ENCODE data around the gene AOX1.

The AOX1 gene

DNA sequence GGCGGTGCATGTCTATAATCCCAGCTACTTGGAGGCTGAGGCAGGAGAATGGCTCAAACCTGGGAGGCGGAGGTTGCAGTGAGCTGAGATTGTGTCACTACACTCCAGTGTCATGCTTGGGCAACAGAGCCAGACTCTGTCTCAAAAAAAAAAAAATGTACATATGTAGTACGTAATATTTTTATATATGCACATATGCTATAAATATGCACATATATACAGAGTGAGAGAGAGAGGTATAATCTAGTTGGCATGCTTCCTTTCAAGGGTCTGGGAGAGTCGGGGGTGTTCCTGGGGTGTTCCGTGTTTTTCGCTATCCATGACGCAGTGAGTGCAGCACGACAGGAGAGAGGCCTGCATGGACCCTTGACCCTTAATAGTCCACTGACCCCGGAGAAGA is 83.5 kb downstream of the AOX1 start:
- Histone ChIP-seq H3K9me3 (ENCODE audit: insufficient read depth, low read length, severe bottlenecking) (no peaks in the 10 kb centered on the region), H3K27me3 (ENCODE audit: insufficient read depth, low read length, poor library complexity) (peaks cover 9% of the 10 kb centered on the region), H3K4me1 (ENCODE audit: insufficient read depth, low read length) (no peaks in the 10 kb centered on the region), H3K79me2 (ENCODE audit: insufficient read depth, low read length) (no peaks in the 10 kb centered on the region), H4K20me1 (ENCODE audit: insufficient read depth, low read length) (no peaks in the 10 kb centered on the region), H3K9ac (ENCODE audit: low read depth, low read length) (no peak overlapping the region), H3K4me3 (ENCODE audit: low read depth in 1 of 2, low read length in 2 of 2) (no peak overlapping the region), H3K4me2 (ENCODE audit: insufficient read depth, low read length) (no peak overlapping the region), H3K27ac (ENCODE audit: low read length) (no peak overlapping the region), H2AFZ (ENCODE audit: low read depth, low read length) (no peak overlapping the region), H3K36me3 (ENCODE audit: insufficient read depth, low read length) (no peaks in the 10 kb centered on the region)
- TF ChIP-seq, protein P1, sequence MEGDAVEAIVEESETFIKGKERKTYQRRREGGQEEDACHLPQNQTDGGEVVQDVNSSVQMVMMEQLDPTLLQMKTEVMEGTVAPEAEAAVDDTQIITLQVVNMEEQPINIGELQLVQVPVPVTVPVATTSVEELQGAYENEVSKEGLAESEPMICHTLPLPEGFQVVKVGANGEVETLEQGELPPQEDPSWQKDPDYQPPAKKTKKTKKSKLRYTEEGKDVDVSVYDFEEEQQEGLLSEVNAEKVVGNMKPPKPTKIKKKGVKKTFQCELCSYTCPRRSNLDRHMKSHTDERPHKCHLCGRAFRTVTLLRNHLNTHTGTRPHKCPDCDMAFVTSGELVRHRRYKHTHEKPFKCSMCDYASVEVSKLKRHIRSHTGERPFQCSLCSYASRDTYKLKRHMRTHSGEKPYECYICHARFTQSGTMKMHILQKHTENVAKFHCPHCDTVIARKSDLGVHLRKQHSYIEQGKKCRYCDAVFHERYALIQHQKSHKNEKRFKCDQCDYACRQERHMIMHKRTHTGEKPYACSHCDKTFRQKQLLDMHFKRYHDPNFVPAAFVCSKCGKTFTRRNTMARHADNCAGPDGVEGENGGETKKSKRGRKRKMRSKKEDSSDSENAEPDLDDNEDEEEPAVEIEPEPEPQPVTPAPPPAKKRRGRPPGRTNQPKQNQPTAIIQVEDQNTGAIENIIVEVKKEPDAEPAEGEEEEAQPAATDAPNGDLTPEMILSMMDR (IDR thresholded peaks at IDR 0.05; ENCODE audit: borderline replicate concordance, extremely low read depth, low read length, poor library complexity, severe bottlenecking): no peak
- ATAC-seq (ENCODE audit: insufficient read depth, low read depth) (no peak), DNase-seq (no peak)

DNA sequence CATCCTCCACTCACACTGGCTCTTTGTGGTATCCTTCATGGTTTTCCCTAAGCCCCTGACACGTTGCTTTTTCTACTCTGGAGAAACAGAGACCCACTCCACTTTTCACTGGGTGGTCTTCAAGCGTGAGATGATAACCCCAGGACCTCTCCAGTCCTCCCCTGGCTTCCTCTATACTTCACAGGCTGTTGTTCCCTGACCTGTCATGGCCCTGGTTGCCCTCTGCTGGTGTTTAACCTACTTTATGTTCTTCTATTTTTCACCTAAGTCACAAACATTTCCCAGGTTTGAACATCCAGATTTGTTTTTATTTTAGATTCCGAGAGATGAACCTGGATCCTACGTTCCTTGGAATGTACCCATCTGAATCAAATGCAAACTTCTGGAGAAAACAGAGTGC is 84.5 kb downstream of the AOX1 start:
- DNase-seq (no peak), ATAC-seq (ENCODE audit: insufficient read depth, low read depth) (no peak)
- TF ChIP-seq, protein P1 (IDR thresholded peaks at IDR 0.05; ENCODE audit: borderline replicate concordance, extremely low read depth, low read length, poor library complexity, severe bottlenecking): no peak
- TF ChIP-seq EZH2 (IDR thresholded peaks at IDR 0.05; ENCODE audit: borderline replicate concordance, low read depth, low read length, severe bottlenecking): no peak
- Histone ChIP-seq H3K4me1 (ENCODE audit: insufficient read depth, low read length) (no peaks in the 10 kb centered on the region), H3K79me2 (ENCODE audit: insufficient read depth, low read length) (no peaks in the 10 kb centered on the region), H2AFZ (ENCODE audit: low read depth, low read length) (no peak overlapping the region), H3K4me3 (ENCODE audit: low read depth in 1 of 2, low read length in 2 of 2) (no peak overlapping the region), H3K36me3 (ENCODE audit: insufficient read depth, low read length) (no peaks in the 10 kb centered on the region), H3K4me2 (ENCODE audit: insufficient read depth, low read length) (no peak overlapping the region), H4K20me1 (ENCODE audit: insufficient read depth, low read length) (no peaks in the 10 kb centered on the region), H3K27ac (ENCODE audit: low read length) (no peak overlapping the region), H3K9me3 (ENCODE audit: insufficient read depth, low read length, severe bottlenecking) (no peaks in the 10 kb centered on the region), H3K27me3 (ENCODE audit: insufficient read depth, low read length, poor library complexity) (peaks cover 7% of the 10 kb centered on the region), H3K9ac (ENCODE audit: low read depth, low read length) (no peak overlapping the region)

DNA sequence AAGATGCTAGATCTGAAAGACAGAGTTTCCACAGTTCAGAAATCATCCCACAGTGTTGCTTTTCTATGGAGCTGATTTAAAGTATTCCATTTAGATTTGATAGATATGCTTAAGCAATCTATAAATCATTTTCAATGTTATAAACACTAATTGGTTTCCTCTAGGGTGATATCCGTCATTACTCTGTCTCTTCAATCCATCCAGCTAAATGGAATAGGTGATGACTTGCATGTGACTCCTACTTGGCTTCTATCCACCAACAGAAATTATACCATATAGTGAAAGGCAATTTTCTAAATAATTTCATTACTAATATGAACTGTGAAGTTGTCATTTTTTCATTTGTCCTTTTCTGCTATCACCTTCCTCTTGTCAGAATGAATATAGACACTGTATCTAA is 84.9 kb downstream of the AOX1 start:
- H3K27ac ChIP-seq (ENCODE audit: low read length): no peak overlapping the region
- ATAC-seq (ENCODE audit: insufficient read depth, low read depth) (no peak), DNase-seq (no peak)
- H3K36me3 ChIP-seq (ENCODE audit: insufficient read depth, low read length): no peaks in the 10 kb centered on the region
- H3K9me3 ChIP-seq (ENCODE audit: insufficient read depth, low read length, severe bottlenecking): no peaks in the 10 kb centered on the region
- no peaks in the 10 kb centered on the region for H3K79me2 ChIP-seq (ENCODE audit: insufficient read depth, low read length)
- no peak overlapping the region for H3K4me2 ChIP-seq (ENCODE audit: insufficient read depth, low read length)
- H3K9ac ChIP-seq (ENCODE audit: low read depth, low read length): no peak overlapping the region
- H4K20me1 ChIP-seq (ENCODE audit: insufficient read depth, low read length): no peaks in the 10 kb centered on the region
- no peak overlapping the region for H3K4me3 ChIP-seq (ENCODE audit: low read depth in 1 of 2, low read length in 2 of 2)
- TF ChIP-seq, protein P1 (IDR thresholded peaks at IDR 0.05; ENCODE audit: borderline replicate concordance, extremely low read depth, low read length, poor library complexity, severe bottlenecking): no peak
- TF ChIP-seq EZH2 (IDR thresholded peaks at IDR 0.05; ENCODE audit: borderline replicate concordance, low read depth, low read length, severe bottlenecking): no peak
- no peak overlapping the region for H2AFZ ChIP-seq (ENCODE audit: low read depth, low read length)
- H3K27me3 ChIP-seq (ENCODE audit: insufficient read depth, low read length, poor library complexity): peaks cover 7% of the 10 kb centered on the region
- H3K4me1 ChIP-seq (ENCODE audit: insufficient read depth, low read length): no peaks in the 10 kb centered on the region

DNA sequence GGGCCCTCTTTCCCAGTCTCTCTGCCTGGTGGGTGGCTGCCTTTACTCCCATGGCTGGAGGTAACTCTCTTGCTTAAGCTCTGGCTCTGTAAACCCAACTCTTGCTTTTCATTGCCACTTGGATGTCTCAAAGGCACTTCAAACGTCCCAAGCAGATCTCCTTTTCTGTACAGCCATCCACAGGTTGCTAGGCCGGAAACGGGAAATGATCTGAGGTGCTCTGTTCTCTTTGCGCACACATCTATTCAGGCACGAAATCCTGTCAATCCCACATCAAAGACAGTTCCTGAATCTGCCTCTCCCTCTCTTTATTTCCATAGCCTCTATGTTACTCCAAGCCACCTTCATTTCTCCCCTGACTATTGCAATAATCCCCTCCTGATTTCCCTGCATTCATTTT is 87.4 kb downstream of the AOX1 start:
- peak; percentile 12 for DNase-seq
- Histone ChIP-seq H2AFZ (ENCODE audit: low read depth, low read length) (no peak overlapping the region), H3K27ac (ENCODE audit: low read length) (no peak overlapping the region), H3K9me3 (ENCODE audit: insufficient read depth, low read length, severe bottlenecking) (no peaks in the 10 kb centered on the region), H4K20me1 (ENCODE audit: insufficient read depth, low read length) (no peaks in the 10 kb centered on the region), H3K4me3 (ENCODE audit: low read depth in 1 of 2, low read length in 2 of 2) (no peak overlapping the region), H3K9ac (ENCODE audit: low read depth, low read length) (no peak overlapping the region), H3K4me2 (ENCODE audit: insufficient read depth, low read length) (no peak overlapping the region), H3K4me1 (ENCODE audit: insufficient read depth, low read length) (no peaks in the 10 kb centered on the region), H3K36me3 (ENCODE audit: insufficient read depth, low read length) (no peaks in the 10 kb centered on the region), H3K27me3 (ENCODE audit: insufficient read depth, low read length, poor library complexity) (peaks cover 9% of the 10 kb centered on the region), H3K79me2 (ENCODE audit: insufficient read depth, low read length) (no peaks in the 10 kb centered on the region)
- peak; percentile 52 for ATAC-seq (ENCODE audit: insufficient read depth, low read depth)
- no peak for TF ChIP-seq EZH2 (IDR thresholded peaks at IDR 0.05; ENCODE audit: borderline replicate concordance, low read depth, low read length, severe bottlenecking)
- TF ChIP-seq, protein P1 (IDR thresholded peaks at IDR 0.05; ENCODE audit: borderline replicate concordance, extremely low read depth, low read length, poor library complexity, severe bottlenecking): no peak

Data from DND-41 (cell line).